GM12878 (cell line): ENCODE measurements around the gene BUB1. TPM values are rescaled to one million over a fixed set of nuclear protein-coding genes. Genes with fewer than 3 reads are reported as not detected.
"Not testable (repeated sequence)": the region's sequence is repeated elsewhere in the genome, so short reads cannot be mapped to it uniquely, and the experiment has no call there.

ENCODE experiments used
- ATAC-seq: fragments of 200-7000 bp; cut with Tn5 transposase; 3 replicates; pipeline ENCODE4 v1.9.1; 2020; ENCODE audit warnings: mild to moderate bottlenecking, moderate library complexity
- BruUV-seq: library from RNA; stranded (reverse); fragments of 400-500 nt; replicated peaks from 2 replicates; lab custom pipeline; 2021; lab: Mats Ljungman, UMichigan
- CTCF ChIA-PET: fragments of 300-600 bp; sonication (Branson Sonifier 250); formaldehyde crosslinking; extraction: SDS; loops from one replicate; lab custom pipeline; 2021; ENCODE audit warnings: inconsistent platforms; lab: Yijun Ruan, JAX
- POLR2A ChIA-PET: fragments of 350-600 bp; formaldehyde crosslinking; extraction: SDS; loops from one replicate; lab custom pipeline; 2021; ENCODE audit warnings: inconsistent platforms; lab: Charles Lee
- RAD21 ChIA-PET: fragments of 300-600 bp; sonication (Branson Sonifier 250); formaldehyde crosslinking; loops from one replicate; lab custom pipeline; 2023; ENCODE audit warnings: antibody characterized with exemption; ENCODE audit not compliant: unreplicated experiment; lab: Charles Lee
- SMC1A ChIA-PET: fragments of 300-600 bp; sonication (Branson Sonifier 250); formaldehyde crosslinking; loops from one replicate; lab custom pipeline; 2023; ENCODE audit not compliant: unreplicated experiment, uncharacterized antibody; lab: Charles Lee
- DNase-seq: peaks from one replicate; pipeline ENCODE4 v3.0.0-alpha.2; 2011; ENCODE audit warnings: low read depth, low spot score
- FAIRE-seq: peaks from 3 replicates; lab custom pipeline; 2011; peaks lifted over from hg19 to GRCh38; lab: Jason Lieb, UNC
- H2AFZ ChIP-seq: 2 replicates; pipeline ENCODE4 v1.6.0; 2011; ENCODE audit warnings: low read depth, low read length, control low read depth; ENCODE audit not compliant: control insufficient read depth
- H3K27ac ChIP-seq: 2 replicates; pipeline ENCODE4 v1.5.1; 2011; ENCODE audit warnings: control low read depth; ENCODE audit not compliant: control insufficient read depth, insufficient read depth
- H3K27me3 ChIP-seq, 2 experiments: replicated peaks in 1 of 2; 2 replicates each; pipeline versions ENCODE4 v1.6.0 to v1.6.1; 2011; ENCODE audit warnings: low read length in 1 of 2; ENCODE audit not compliant: control insufficient read depth in 2 of 2, insufficient read depth in 2 of 2
- H3K36me3 ChIP-seq, 2 experiments: 2 replicates each; pipeline ENCODE4 v1.5.1; 2011; ENCODE audit warnings: low read length in 1 of 2; ENCODE audit not compliant: control insufficient read depth in 2 of 2, insufficient read depth in 2 of 2
- H3K4me1 ChIP-seq: 2 replicates; pipeline ENCODE4 v1.6.1; 2011; ENCODE audit warnings: mild to moderate bottlenecking, low read length, moderate library complexity, mixed read lengths; ENCODE audit not compliant: control insufficient read depth, insufficient read depth
- H3K4me2 ChIP-seq: 2 replicates; pipeline ENCODE4 v1.6.0; 2011; ENCODE audit warnings: control low read depth; ENCODE audit not compliant: control insufficient read depth, insufficient read depth
- H3K4me3 ChIP-seq: fragments of 200-600 bp; sonication (generic); 2 replicates; pipeline ENCODE4 v1.5.1; 2016
- H3K79me2 ChIP-seq: 2 replicates; pipeline ENCODE4 v1.6.0; 2011; ENCODE audit warnings: low read length; ENCODE audit not compliant: control insufficient read depth, insufficient read depth
- H3K9ac ChIP-seq: 2 replicates; pipeline ENCODE4 v1.8.0; 2011; ENCODE audit warnings: low read length, control low read depth, mixed read lengths; ENCODE audit not compliant: control insufficient read depth, insufficient read depth
- H3K9me3 ChIP-seq: replicated peaks from 3 replicates; pipeline ENCODE4 v1.5.1; 2011; ENCODE audit warnings: mild to moderate bottlenecking, low read length; ENCODE audit not compliant: control insufficient read depth, insufficient read depth
- H4K20me1 ChIP-seq: 2 replicates; pipeline ENCODE4 v1.6.0; 2011; ENCODE audit not compliant: control insufficient read depth, insufficient read depth
- WGBS: methylation state at CpG from one replicate; pipeline ENCODE4 v1.1.6; 2016; ENCODE audit warnings: low lambda C conversion rate; ENCODE audit not compliant: insufficient replicate concordance, insufficient coverage; ENCODE audit errors: missing lambda C conversion rate; 5-methylcytosine and 5-hydroxymethylcytosine counted together
- in situ Hi-C: fragments of 300-500 bp; cut with MboI; formaldehyde crosslinking; loops from 9 replicates; pipeline ENCODE4 v1.14.3; 2018; ENCODE audit warnings: mixed read lengths
- intact Hi-C: fragments of 100-400 bp; cut with micrococcal nuclease; formaldehyde crosslinking; loops from one replicate; pipeline ENCODE4 v1.14.2; 2022; ENCODE audit not compliant: unreplicated experiment
- polyA plus RNA-seq, 11 experiments: library from polyadenylated mRNA; depleted of rRNA in 4 of 11; unstranded in 6 of 11; stranded (reverse) in 5 of 11; fragments of >200 nt; fragmentation: Nextera tagmentation in 4 of 11; fragmentation: Illumina TruSeq in 1 of 11; extraction: Ambion mirVana in 4 of 11; extraction: Trizol in 1 of 11; gene quantifications; 1 replicate in 1 of 11; 2 replicates in 10 of 11; pipeline versions ENCODE4 v1.2.1 to v1.2.3, GENCODE V29; 2011 to 2016; ENCODE audit warnings: inconsistent platforms in 2 of 11, missing spikeins in 2 of 11, low read depth in 1 of 11
- total RNA-seq, 4 experiments: library from RNA; depleted of rRNA in 3 of 4; stranded (reverse); fragments of >200 nt in 3 of 4; fragmentation: Illumina TruSeq in 1 of 4; extraction: Trizol in 1 of 4; gene quantifications; 2 replicates each; pipeline versions ENCODE4 v1.2.1 to v1.2.3, GENCODE V29; 2013 to 2021

BUB1 gene
- total and polyA plus RNA-seq, 10 of the 15 experiments (the other 5 are each of a cell fraction or from before 2014, with no cell fraction given): 52.4 to 142 (median 88.9) TPM

GRCh38 chr2:110609843-110610612, 67.8 kb downstream of the BUB1 start:
- H3K4me2 ChIP-seq, H3K27ac ChIP-seq, DNase-seq, H3K79me2 ChIP-seq, H2AFZ ChIP-seq, FAIRE-seq, H3K4me3 ChIP-seq, H3K36me3 ChIP-seq, H3K9ac ChIP-seq, RAD21 ChIA-PET, CTCF ChIA-PET, SMC1A ChIA-PET, H3K4me1 ChIP-seq, intact Hi-C loops, H3K9me3 ChIP-seq, POLR2A ChIA-PET, BruUV-seq, H4K20me1 ChIP-seq, in situ Hi-C loops, H3K27me3 ChIP-seq: not testable (repeated sequence)
- no CpG with 5 or more reads among the region's 45 CpGs for WGBS
- ATAC-seq: peak; percentile 72

GRCh38 chr2:110608788-110609502, 68.9 kb downstream of the BUB1 start:
- WGBS: no CpG with 5 or more reads among the region's 8 CpGs
- BruUV-seq: TSS peak; percentile 64
- CTCF ChIA-PET, H3K9ac ChIP-seq, H3K79me2 ChIP-seq, H3K27me3 ChIP-seq, in situ Hi-C loops, H3K4me1 ChIP-seq, H2AFZ ChIP-seq, H3K4me3 ChIP-seq, intact Hi-C loops, H3K4me2 ChIP-seq, RAD21 ChIA-PET, FAIRE-seq, H4K20me1 ChIP-seq, H3K9me3 ChIP-seq, SMC1A ChIA-PET, DNase-seq, H3K27ac ChIP-seq, H3K36me3 ChIP-seq, POLR2A ChIA-PET: not testable (repeated sequence)
- ATAC-seq: peak; percentile 60

- H3K79me2 ChIP-seq, H3K9ac ChIP-seq, in situ Hi-C loops, DNase-seq, H3K27ac ChIP-seq, H3K4me1 ChIP-seq, H3K4me2 ChIP-seq, intact Hi-C loops, CTCF ChIA-PET, FAIRE-seq, H3K4me3 ChIP-seq, RAD21 ChIA-PET, BruUV-seq, ATAC-seq, SMC1A ChIA-PET, POLR2A ChIA-PET, H3K36me3 ChIP-seq, H3K27me3 ChIP-seq, H2AFZ ChIP-seq, H4K20me1 ChIP-seq, H3K9me3 ChIP-seq: not testable (repeated sequence)
- 59% methylated on average over 6 of the region's 12 CpGs for WGBS
Observed at GRCh38 chr2:110605057-110605456, 72.8 kb downstream of the BUB1 start.
